HG03159 (cell line): ENCODE results near the gene SORBS1.

Experiments used
- ATAC-seq: cut with Tn5 transposase; IDR thresholded peaks from one replicate; pipeline ENCODE4 v1.9.1; 2021; ENCODE audit warnings: mild to moderate bottlenecking, moderate library complexity; ENCODE audit not compliant: unreplicated experiment

SORBS1 gene

DNA sequence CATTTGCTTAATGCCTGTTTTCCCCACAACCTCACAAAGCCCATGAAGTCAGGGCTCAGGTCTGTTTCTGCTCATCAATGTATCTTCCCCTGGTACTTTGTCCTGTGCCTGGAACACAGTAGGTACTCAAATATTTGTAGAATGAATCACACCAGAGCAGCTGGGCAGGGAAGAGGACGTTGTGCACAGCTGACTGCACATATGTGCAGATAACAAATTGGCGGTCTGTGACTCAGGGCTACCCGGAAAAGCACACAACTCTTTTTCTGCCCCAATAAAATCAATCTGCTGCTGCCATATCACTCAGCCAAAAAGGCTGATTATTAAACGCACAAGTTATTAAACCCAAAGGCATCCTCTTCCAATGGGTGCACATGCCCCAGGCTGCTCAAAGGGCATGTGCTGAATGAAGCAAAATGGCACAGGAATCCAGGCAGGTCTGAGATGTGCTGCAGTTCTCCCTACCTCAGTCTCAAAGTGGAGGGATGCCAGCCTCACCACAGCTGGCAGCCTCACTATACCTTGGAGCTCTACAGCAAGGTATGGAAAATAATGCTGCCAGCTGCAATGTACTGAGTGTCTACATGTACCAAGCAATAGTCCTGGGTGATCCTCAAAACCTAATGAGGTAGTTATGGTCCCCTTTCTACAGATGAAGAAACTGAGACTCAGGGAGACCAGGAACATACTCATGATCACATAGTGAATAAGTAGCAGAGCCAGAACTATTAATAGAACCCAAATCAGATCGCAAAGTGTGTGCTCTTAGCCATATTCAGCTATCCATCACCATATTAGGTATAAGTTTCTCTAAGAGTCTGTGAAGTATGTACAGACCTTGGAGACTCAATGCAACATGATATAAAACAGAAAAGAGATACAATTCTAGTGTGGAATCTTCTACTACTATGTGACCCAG lies 43.4 kb downstream of the SORBS1 start:
- no peak for ATAC-seq

DNA sequence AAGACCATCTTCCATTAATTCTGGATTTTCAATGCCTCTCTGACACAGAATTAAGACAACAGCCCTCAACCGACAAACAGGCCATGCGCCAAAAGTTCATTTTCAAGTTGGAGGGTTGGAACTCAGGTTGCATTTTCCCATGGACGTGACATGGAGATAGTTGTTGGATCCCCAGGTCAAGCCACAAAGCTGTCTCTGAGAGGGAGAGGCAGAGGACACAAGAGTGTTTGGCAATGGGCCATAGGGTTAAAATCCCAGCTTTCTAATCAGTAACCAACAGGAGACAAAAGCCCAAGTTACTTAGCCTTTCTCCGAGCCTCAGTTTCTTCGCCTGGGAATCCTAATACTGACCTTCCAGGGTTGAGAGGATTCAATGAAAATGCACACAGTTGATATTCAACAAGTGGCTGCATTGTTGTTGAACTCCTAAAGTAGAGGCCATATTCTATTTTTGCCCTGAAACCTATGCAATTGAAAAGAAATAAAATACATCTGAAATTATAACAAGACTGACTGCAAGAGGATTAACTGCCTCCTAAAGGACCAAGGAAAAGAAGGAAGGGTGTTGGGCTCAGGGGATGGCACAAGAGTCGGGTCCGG lies 44.3 kb downstream of the SORBS1 start:
- no peak for ATAC-seq

DNA sequence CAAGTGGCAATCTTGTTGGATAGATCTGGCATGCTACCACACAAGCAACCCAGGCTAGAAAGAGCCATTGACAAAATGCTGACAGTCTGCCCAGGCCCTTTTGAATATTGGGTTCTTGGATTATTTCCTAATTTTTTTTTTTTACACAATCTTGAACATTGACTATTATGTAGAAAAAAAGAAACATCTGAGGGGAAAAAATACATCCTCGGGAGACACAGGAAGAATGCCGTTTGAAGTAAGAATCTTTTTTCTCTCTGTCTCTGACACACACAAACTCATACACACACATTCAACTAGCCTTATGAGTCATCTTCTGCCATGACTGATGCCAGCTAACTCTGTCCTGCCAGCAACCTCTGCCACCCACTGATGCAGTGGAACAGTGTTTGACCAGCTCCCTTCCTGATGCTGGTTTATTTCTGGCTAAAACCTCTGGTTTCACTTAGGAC lies 47.2 kb downstream of the SORBS1 start:
- no peak for ATAC-seq

DNA sequence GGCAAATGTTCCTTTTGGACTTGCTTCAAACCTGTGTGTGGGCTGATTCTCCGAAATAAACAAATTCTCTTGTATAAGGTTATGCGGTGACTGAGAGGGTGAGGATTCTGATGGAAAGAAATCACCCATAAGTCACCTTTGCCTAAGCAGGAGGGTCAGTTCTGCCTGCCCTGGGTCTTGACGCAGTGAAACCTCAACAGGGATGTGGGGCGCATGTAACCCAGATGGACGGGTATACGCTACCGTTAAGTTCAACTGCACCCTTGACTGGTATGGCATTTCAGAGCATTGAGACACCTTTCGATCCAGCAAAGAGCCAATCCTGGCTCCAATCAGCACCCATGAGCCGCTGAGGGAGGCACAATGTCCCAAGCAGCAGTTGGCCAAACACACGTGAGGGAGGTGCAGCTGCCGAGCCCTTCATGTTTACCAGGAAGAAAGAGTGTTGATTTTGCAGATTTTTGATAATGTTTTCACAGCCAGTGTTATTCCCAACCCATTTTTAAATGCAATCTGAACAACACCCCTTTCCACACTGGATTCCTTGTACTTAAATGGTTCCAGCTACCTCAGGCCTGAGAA lies 48.1 kb downstream of the SORBS1 start:
- no peak for ATAC-seq

DNA sequence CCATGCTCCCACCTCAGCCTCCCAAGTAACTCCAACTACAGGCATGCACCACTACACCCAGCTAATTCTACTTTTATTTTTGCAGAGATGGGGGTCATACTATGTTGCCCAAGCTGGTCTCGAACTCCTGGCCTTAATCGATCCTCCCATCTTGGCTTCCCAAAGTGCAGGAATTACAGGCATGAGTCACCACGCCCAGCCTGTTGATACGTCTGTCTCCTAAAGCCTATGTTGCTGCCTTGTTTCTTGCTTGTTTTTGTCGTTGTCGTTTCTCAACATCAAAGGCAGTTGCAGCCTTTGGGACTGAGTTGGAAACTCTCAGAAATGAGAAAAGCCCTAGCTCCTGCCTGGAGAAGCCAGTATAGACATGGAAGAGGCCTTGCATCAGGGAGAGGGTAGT lies 49.9 kb downstream of the SORBS1 start:
- ATAC-seq, result no peak

DNA sequence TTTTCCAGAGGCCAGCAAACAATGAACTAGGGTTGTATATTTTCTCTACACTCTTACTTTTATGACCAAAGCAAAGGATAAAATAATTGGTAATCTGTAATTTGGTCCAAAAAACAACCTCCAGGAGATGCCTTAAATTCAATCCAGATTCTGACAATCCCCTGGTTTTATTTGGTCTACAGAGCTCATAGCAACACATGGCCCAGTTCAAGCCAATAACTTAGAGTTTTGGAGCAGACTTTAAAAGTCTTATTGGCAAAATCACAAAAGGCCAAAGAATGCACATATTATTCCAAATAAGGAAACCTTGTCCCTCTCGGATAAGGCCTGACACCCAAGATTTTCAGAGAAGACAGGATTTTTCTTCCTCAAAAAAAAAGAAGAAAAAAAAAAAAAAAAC lies 51.9 kb downstream of the SORBS1 start:
- ATAC-seq, result no peak

DNA sequence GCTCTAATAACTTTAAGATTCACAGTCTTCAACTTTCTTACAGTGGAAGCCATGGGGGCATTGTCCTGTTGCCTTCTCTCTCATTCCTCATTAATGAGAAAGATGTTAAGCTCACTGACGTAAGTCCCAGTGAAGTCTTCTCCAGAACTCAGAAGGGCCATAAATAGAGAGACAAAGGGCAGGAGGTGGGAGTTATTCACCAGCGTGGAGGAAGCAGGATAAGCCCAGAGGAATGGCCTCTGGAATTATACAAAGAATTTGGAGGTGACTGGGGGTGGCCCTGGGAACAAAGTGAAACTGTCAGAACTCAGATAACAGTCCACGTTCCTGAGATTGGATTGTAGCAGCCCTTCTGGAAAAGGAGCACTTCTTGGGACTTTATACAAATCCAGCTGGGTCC lies 52.4 kb downstream of the SORBS1 start:
- no peak for ATAC-seq

DNA sequence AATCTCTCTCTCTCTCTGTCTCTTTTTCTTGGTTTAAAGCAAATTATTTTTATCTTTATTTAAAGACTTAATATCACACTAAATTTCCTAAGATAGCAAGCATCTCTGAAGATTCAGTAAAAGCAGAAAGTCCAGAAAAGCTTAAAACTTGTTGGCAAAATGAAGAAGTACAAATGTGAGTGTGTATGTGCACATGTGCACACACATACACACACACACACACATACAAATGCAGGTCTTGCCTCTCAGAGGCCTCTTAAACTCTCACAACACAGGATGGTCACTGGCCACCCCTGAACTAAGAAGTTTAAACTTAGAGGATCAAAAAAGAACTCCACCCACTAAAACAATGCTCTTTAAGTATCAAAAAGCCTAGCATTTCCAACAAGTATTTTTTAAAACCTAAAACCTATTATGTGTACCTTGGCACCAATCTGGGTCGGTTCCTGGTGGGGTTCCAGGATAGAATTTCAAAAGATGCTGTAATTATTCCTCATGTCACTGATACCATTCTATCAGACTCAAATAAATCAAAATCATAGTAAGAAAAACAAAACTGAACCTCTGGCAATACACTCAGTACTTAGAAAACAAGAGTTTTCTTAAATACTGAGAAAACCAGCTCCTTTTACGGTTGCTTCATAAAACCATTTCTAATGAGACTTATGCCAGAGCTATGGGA lies 55.0 kb downstream of the SORBS1 start:
- ATAC-seq, result no peak

DNA sequence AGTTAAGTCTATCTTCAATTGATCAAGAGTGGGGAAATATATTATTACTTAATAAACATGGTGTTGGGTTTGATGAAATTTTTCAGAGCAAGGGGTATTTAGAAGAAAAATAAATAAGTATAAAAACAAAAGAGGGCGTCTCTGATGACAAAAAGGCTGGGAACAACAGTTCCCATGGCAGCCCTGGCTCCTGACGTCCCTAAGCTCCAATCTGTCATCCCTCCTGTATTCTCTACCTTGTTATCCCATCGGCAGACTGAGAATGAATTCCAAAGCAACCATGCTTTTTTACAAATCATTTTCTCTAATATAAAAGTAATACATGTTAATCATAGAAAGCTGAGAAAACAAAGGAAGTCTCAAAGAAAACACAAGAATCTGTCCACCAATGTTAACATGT lies 55.5 kb downstream of the SORBS1 start:
- no peak for ATAC-seq

DNA sequence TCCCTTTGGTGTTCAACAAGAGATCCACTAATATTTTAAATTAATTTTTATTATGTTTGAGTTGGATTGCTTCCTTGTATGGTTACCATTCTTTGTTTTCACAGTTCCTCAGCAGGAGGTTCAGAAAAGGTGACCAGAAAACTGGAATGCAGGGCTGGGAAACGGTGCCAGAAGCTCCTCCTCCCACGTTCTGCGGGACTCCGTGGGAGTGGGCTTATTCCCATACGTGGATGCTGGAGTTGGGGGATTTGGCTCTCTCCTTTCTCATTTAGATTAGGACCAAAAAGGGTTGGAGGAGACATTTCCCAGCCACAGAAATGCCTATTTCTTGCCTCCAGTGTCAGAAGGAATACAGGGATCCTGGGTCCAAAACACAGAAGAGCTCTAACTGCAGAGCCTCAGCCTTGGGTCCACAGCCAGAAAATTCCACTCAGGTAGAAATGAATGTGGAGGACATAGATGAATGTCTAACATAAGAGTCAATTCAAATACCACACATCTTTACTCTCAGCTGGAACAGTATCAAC lies 56.0 kb downstream of the SORBS1 start:
- ATAC-seq, result no peak

DNA sequence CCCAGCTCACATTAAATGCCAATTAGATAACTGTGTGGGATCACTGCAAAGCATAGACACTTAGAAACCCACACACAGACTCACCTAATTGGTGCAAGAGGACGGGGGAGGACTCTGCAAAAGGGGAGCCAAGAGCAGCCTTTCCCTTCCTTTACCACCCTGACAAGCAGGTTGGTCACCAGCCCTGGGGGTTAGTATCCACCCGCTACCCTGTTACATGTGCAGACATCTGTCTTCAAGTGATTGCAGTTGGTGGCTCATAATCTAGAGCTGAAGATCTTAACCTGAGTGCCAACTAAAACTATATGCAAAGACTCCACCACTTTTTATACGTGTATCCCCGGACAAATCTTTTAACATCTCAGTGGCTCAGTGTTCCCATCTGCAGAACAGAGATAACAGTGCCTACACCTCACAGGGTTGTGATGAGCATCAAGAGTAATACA lies 56.9 kb downstream of the SORBS1 start:
- no peak for ATAC-seq

DNA sequence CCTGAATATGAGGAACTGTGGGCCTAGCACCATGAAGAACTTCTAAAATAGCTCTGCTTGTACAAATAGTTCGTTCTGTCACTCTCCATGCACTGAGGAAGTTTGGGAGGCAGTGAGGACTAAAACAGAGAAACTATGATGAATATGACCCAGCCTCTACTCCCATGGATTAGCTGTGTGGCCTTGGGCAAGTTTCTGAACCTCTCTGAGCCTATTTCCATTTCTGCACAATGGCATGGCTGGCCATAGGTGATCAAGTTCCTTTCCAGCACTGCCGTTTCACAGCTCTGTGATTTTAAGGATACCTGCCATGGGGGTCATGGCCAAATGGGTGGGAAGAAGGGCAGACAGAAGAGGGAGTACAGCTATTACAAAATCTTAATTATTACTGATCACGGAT lies 57.6 kb downstream of the SORBS1 start:
- no peak for ATAC-seq

DNA sequence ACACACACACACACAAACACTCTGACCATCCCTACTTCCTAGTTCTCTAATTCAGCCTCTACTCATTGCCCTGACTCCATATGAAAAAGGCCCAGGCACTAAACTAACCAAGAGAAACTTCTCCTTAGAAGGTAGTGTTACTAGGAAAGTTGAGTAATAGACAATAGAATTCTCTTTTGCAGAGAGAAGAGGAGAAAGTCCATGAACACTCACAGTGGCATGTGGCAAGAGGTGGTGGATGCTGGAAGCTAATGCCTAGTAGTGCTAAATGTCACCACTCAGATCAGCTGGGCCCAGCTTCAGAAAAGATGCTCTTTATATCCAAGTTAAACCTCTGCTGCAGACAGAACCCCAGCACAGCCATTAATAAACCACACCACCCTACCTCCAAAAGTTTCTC lies 58.2 kb downstream of the SORBS1 start:
- ATAC-seq, result no peak

DNA sequence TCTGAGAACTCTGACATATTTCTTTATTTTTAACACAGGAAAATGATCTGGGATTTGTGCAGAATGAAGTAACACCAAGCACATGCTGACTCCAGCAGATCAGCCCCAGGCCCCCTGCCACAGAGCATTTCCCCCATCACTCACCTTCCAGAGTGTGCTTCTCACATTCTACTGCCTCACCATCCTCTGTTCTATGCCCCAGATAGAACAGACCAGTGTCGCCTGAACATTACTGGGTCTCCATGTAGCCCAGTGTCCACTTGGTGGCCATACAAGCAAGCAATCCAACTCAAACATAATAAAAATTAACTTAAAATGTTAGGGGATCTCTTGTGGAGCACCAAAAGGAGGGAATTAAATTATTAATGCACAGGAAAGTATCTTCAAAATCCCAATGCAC lies 58.8 kb downstream of the SORBS1 start:
- ATAC-seq, result no peak

DNA sequence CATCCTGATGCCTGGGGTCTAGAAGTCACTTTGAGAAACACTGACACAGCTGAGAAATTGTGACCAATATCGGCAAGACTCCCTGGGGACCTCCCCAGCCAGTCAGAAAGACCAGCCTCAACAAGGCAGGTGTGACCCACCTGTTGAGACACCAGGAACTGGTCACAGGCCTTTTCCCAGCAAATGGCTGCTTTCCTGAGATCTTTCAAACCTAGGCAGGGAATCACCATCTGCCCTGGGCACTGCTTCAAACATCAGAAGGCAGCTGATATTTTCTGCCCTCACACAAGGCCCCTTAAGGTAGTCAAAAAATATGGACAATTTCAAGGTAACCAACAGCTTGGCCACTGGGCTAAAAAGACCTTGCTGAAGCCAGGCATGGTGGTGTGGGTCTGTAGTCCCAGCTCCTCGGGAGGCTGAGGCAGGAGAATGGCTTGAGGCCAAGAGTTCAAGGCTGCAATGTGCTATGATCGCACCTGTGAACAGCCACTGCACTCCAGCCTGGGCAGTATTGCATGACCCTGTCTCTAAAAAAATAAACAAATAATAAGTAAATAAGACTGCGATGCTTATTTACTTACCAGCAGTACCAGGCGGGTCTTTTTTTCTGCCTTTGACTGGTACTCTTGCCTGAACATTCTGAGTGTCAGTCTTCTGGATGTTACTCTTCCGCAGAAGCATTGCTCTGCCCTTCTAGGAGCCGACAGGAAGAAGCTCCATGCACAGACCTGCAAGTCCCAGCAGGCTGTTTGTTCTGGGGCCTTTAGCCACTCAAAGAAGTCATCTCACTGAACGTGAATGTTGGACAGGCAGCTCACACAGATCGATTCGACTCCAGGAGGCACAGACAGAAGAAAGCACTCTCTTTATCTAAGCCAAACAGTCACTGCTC lies 59.7 kb downstream of the SORBS1 start:
- ATAC-seq, result no peak

DNA sequence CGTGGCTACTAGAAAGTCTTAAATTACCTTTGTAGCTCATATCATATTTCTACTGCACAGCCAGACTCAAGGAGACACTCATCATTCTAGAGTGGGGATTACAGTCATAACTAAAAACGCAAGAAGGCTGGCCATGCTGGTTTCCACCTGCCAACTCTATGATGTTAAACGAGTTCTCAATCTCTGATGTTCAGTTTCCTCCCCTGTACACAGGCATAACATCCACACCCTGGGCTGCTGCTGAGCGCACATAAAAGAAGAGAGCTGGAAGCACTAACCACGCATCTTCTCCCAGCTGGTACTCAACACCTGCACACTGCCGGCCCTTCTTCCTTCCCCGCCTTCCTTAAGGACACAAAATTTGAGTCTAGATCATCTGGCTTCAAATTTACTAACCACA lies 60.5 kb downstream of the SORBS1 start:
- ATAC-seq, result no peak

DNA sequence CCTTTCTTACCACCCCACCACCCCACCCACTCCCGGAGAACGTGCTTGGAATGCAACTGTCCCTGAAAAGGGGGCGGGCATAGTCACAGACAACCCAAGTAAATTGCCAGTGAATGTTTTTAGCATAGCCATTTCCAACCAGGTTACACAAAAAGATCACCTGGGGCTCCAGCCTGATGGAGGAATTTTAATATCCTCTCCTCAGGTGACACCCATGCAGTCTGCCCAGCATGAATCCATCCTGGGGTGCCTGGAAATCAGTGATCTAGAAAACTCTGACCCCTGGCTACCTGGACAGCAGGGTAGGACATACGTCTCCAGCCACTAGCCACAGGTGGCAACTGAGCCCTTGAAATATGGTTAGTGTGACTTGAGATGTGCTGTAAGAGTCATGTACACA lies 61.1 kb downstream of the SORBS1 start:
- ATAC-seq, result no peak

DNA sequence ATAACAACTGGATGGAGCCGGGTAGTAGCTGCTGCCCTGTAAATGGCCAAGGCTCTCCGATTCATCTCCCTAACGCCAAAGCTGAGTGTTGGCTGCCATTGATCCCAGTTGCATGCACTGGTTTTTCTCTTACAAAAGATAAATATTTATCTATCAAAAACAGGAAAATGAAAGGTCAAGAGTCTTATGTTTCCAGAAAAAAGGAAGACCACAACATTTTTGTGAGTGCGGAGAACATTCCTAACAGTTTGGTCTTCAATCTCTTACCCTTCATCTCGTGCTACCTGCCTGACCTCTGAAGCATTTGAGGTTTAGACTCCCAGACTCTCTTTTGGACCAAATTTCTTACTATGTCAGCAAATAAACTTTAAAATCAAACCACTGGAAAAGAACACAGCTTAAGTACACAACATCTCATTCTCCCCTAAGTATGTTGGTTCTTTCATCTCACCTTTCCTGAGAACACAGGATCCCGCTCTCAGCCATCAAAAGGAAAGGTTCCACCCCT lies 61.6 kb downstream of the SORBS1 start:
- ATAC-seq, result no peak

DNA sequence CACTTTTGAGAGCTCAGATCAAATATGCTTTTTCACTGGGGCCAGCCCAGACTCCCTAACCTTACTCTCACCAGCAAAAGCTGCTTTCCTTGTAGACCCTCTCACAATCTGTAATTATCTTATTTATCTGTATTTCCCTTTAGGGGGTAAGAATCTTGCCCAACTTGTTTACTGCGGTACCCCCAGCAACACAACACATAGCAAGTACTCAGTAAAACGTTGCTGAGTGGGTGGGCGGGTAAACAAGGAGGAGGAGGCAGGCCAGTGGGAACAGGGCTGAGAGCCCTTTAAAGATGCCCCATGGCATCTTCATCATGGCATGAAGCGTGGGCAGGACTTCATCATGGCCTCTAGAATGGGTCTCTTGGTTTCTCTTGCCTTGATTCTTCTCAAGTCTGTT lies 64.2 kb downstream of the SORBS1 start:
- no peak for ATAC-seq
